Immature natural killer cell (primary cell): ENCODE measurements around the gene ARHGAP26. TPM values are rescaled to one million over a fixed set of nuclear protein-coding genes. Genes with fewer than 3 reads are reported as not detected.
"Not testable (repeated sequence)": the region's sequence is repeated elsewhere in the genome, so short reads cannot be mapped to it uniquely, and the experiment has no call there.

ENCODE experiments used
- DNase-seq, 3 donors: peaks; one replicate each; pipeline ENCODE4 v3.0.0; 2022; ENCODE audit warnings: mixed read lengths in 1 of 3
- H3K27ac Mint-ChIP-seq, 6 donors: one replicate each; pipeline ENCODE4 v1.8.0; 2020; ENCODE audit warnings: mixed read lengths in 6 of 6, mild to moderate bottlenecking in 5 of 6, inconsistent platforms in 4 of 6, moderate library complexity in 3 of 6
- H3K27me3 Mint-ChIP-seq, 3 donors: one replicate each; pipeline ENCODE4 v1.8.0; 2020 to 2021; ENCODE audit warnings: low read depth in 3 of 3, mild to moderate bottlenecking in 3 of 3, mixed read lengths in 3 of 3, moderate library complexity in 3 of 3, inconsistent platforms in 1 of 3
- H3K36me3 Mint-ChIP-seq, 3 donors: one replicate each; pipeline ENCODE4 v1.8.0; 2020; ENCODE audit warnings: mixed read lengths in 3 of 3, inconsistent platforms in 2 of 3, mild to moderate bottlenecking in 2 of 3
- H3K4me1 Mint-ChIP-seq, 2 donors: one replicate each; pipeline ENCODE4 v1.8.0; 2020; ENCODE audit warnings: inconsistent platforms in 2 of 2, mild to moderate bottlenecking in 2 of 2, mixed read lengths in 2 of 2, moderate library complexity in 1 of 2
- H3K4me3 Mint-ChIP-seq, 5 donors: one replicate each; pipeline ENCODE4 v1.8.0; 2020; ENCODE audit warnings: mild to moderate bottlenecking in 5 of 5, mixed read lengths in 5 of 5, inconsistent platforms in 3 of 5, moderate library complexity in 3 of 5
- H3K9me3 Mint-ChIP-seq, 6 donors: one replicate each; pipeline ENCODE4 v1.8.0; 2020; ENCODE audit warnings: mild to moderate bottlenecking in 6 of 6, mixed read lengths in 6 of 6, inconsistent platforms in 4 of 6, moderate library complexity in 3 of 6
- polyA plus RNA-seq, 3 donors: library from polyadenylated mRNA; unstranded; fragments of 300-500 nt; fragmentation: Illumina TruSeq; gene quantifications; one replicate each; pipeline ENCODE4 v1.2.3, GENCODE V29; 2021

Gene ARHGAP26
- polyA plus RNA-seq, 3 donors from 2014 or later, result 14.5 to 43.7 (median 17.6) TPM

DNA sequence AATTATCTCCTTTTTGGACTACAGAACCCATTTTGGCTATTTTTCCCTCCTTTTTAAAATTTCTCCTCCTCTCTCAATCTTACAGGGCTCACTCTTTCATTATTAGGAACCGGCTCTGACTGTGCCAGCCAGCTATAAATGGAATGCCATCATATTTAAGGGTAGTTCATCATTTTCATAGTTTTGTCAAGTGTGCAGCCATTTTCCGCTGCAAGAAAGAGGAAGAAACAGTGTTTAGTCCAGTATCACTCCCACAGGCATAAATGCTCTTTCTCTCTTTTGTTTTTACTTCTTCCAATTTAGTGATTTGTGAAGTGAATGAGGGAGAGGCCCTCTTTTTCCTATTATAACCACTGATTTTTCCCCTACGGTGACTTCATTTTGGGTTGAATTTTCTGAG, 343.3 kb downstream of the ARHGAP26 start:
- Mint-ChIP-seq H3K27me3 (peaks cover 2% of the 10 kb centered on the region in 3 donors), H3K9me3 (no peaks in the 10 kb centered on the region), H3K4me1 (peaks cover 31 to 54% of the 10 kb centered on the region in 2 donors), H3K27ac (peak overlapping the region in 1 of 6 donors; percentile 60), H3K4me3 (no peak overlapping the region), H3K36me3 (peaks cover 4 to 18% (median 15%) of the 10 kb centered on the region in 3 donors)
- DNase-seq, result no peak

DNA sequence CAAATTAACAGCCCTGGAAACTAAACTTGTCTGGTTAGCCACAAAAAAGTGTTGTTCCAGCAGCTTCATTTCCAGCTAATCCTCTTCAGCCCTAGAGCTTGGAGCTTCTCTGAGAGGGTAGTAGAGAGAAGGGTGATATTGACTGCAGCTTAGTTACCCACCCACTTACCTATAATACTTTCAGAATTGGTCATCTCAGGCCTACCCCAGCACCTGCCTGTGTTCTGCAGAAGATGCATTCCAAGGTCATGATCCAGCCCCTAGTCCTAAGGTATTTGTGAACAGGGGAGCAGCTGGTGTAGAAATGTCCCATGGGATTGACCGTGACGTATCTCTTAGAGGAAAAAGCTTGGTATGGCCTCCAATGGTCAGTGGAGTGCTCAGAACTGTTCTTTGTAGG, 344.3 kb downstream of the ARHGAP26 start:
- no peak for DNase-seq
- Mint-ChIP-seq H3K36me3 (peaks cover 4 to 18% (median 15%) of the 10 kb centered on the region in 3 donors), H3K27ac (no peak overlapping the region), H3K27me3 (peaks cover 2% of the 10 kb centered on the region in 3 donors), H3K9me3 (no peaks in the 10 kb centered on the region), H3K4me3 (no peak overlapping the region), H3K4me1 (peaks cover 33 to 62% of the 10 kb centered on the region in 2 donors)

DNA sequence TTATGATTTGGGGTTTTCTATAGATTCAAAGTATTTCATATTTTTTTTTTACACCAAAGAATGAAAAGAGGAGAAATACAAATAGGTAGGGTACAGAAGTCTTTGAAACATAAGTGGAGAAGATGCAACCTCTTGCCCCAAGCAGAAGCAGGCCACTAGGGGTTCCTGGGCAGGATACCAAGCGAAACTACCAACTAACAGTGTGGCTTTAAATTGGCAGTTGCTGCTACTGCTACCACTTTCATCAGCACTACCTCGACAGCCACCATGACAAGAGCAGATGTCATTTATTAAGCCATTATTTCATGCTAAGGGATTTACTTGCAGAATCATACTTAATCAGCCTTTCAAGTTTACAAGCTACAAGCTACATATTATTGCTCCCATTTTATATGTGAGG, 345.2 kb downstream of the ARHGAP26 start:
- no peaks in the 10 kb centered on the region for H3K9me3 Mint-ChIP-seq
- DNase-seq, result no peak
- H3K4me1 Mint-ChIP-seq, result peaks cover 35 to 63% of the 10 kb centered on the region in 2 donors
- H3K4me3 Mint-ChIP-seq, result no peak overlapping the region
- H3K27me3 Mint-ChIP-seq, result peaks cover 2% of the 10 kb centered on the region in 3 donors
- peaks cover 4 to 15% (median 10%) of the 10 kb centered on the region in 3 donors for H3K36me3 Mint-ChIP-seq
- H3K27ac Mint-ChIP-seq, result no peak overlapping the region

DNA sequence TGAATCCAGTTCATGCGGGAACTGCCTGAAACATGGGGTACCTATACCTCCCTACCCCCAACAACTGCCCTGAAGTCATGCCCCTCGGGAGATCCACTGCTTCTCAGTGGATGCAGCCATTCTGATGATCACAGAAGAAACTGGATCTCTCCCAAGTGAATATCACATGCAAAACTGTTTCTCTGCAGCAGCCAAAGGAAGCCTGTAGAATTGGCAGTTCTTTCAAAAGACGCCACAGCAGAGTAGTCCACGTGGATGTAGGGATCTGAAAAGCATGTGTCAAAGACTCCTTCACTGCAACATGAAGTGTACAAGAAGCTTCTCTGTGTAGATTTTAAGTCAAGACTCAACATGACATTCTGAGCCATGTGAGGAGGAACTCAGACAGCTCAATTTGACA, 346.6 kb downstream of the ARHGAP26 start:
- DNase-seq, result no peak
- peaks cover 4 to 25% (median 19%) of the 10 kb centered on the region in 3 donors for H3K36me3 Mint-ChIP-seq
- no peak overlapping the region for H3K27ac Mint-ChIP-seq
- peaks cover 2 to 9% (median 5%) of the 10 kb centered on the region in 3 donors for H3K27me3 Mint-ChIP-seq
- peaks cover 44 to 72% of the 10 kb centered on the region in 2 donors for H3K4me1 Mint-ChIP-seq
- no peaks in the 10 kb centered on the region for H3K9me3 Mint-ChIP-seq
- no peak overlapping the region for H3K4me3 Mint-ChIP-seq

DNA sequence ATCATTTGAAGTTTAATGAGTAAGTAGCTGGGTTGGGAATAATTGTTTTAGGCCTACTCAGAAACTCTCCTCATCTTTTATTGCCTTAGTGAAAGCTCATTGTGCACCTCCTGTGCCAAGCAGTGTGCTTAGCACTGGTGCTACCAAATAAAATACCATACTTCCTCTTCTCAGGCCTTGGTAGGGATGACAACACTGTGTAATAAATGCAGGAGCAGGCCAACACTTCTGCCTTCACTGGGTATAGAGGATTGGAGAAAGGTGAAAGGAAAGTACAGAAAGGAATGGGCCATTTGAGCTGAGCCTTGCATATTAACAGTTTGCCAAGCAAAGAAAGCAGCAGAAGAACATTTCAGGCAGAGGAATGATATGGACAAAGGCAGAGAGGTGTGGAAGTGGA, 347.6 kb downstream of the ARHGAP26 start:
- Mint-ChIP-seq H3K27me3 (peaks cover 4 to 8% (median 5%) of the 10 kb centered on the region in 3 donors), H3K36me3 (peaks cover 10 to 32% (median 26%) of the 10 kb centered on the region in 3 donors), H3K9me3 (no peaks in the 10 kb centered on the region), H3K27ac (peak overlapping the region in 3 of 6 donors; percentile 1 to 54 (median 11)), H3K4me1 (peaks cover 44 to 76% of the 10 kb centered on the region in 2 donors), H3K4me3 (no peak overlapping the region)
- no peak for DNase-seq

DNA sequence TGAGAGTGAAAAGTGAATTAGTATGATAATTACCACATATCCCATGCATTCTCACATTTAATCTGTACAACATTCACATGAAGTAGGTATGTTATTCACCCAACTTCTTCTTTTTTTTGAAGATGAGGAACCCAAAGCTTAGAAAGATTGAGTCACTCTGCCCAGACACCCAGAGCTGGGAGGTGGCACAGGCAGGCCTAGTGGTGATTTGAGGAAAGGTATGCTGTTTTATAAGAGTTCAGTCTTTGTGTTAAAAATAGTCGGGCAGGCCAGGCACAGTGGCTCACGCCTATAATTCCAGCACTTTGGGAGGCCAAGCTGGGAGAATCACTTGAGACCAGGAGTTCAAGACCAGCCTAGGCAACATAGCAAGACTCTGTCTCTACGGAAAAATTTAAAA, 348.0 kb downstream of the ARHGAP26 start:
- DNase-seq, result no peak
- H3K36me3 Mint-ChIP-seq, result peaks cover 10 to 36% (median 26%) of the 10 kb centered on the region in 3 donors
- H3K4me3 Mint-ChIP-seq, result no peak overlapping the region
- peaks cover 4 to 8% (median 5%) of the 10 kb centered on the region in 3 donors for H3K27me3 Mint-ChIP-seq
- H3K27ac Mint-ChIP-seq, result peak overlapping the region in 3 of 6 donors; percentile 1 to 19 (median 11)
- no peaks in the 10 kb centered on the region for H3K9me3 Mint-ChIP-seq
- H3K4me1 Mint-ChIP-seq, result peaks cover 44 to 76% of the 10 kb centered on the region in 2 donors

DNA sequence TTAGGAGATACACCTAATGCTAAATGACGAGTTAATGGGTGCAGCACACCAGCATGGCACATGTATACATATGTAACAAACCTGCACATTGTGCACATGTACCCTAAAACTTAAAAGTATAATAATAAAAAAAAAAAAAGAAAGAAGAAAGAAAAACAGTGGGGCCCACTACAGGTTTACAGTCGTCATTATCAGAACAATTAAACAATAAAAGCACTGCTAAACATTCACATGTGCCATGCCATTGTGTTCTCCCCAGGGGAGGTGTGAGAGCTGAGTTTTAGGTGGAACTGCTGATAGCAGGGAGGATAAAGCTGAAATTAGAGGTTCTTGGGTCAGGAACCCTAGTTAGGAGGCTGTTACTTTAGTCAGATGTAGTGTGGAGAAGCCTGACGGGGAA, 348.6 kb downstream of the ARHGAP26 start:
- not testable (repeated sequence) for H3K9me3 Mint-ChIP-seq, DNase-seq, H3K27me3 Mint-ChIP-seq, H3K4me3 Mint-ChIP-seq
- peaks cover 10 to 38% (median 26%) of the 10 kb centered on the region in 3 donors for H3K36me3 Mint-ChIP-seq
- H3K27ac Mint-ChIP-seq, result peak overlapping the region in 1 of 6 donors; percentile 34
- H3K4me1 Mint-ChIP-seq, result peaks cover 42 to 70% of the 10 kb centered on the region in 2 donors

DNA sequence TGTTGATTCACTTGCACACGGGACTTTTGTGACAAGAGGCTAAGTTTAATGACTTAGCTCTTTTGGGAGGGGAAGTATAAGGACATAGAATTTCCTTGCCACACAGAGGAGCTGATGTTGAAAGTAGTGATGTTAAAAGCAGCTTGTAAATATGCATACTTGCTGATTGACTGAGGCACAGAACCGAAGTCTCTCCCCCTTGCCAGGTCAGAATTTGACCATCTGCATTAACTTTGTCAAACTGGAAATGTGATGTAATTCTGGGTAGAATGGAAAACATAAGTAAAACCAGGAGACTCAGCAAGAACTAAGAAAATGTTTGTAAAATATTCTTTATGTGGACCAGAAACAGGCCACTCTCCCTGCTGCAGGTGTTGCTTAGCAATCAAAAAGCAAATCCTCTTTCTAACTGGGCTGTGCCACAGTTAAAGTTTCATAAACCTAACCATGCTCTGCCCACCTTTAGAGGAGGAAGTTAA, 349.2 kb downstream of the ARHGAP26 start:
- DNase-seq, result no peak
- no peaks in the 10 kb centered on the region for H3K9me3 Mint-ChIP-seq
- H3K27ac Mint-ChIP-seq, result peak overlapping the region in 1 of 6 donors; percentile 46
- H3K4me1 Mint-ChIP-seq, result peaks cover 41 to 70% of the 10 kb centered on the region in 2 donors
- no peak overlapping the region for H3K4me3 Mint-ChIP-seq
- H3K27me3 Mint-ChIP-seq, result peaks cover 4 to 8% (median 5%) of the 10 kb centered on the region in 3 donors
- peaks cover 10 to 38% (median 26%) of the 10 kb centered on the region in 3 donors for H3K36me3 Mint-ChIP-seq

DNA sequence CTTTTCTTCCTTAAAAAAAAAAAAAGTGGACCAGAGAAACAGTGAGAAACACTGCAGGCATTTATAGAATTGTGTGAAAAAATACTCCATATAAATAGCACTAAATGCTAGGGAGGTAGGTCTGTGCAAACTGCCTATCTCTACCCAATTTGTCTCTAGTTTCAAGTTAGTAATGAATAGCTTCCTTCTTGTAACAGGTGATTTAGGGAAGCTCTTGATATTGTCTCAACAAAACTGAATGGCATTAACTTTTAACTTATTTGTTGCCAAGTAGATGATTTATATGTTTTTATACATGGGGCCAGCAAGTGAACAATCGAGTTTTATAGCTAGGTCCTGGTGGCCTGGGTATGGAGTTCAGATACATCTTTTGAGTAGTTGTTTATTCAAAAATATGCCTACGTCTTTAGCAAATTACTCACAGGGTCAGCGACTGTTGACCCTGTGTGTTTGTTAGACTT, 349.7 kb downstream of the ARHGAP26 start:
- H3K27me3 Mint-ChIP-seq, result peaks cover 4 to 8% (median 5%) of the 10 kb centered on the region in 3 donors

DNA sequence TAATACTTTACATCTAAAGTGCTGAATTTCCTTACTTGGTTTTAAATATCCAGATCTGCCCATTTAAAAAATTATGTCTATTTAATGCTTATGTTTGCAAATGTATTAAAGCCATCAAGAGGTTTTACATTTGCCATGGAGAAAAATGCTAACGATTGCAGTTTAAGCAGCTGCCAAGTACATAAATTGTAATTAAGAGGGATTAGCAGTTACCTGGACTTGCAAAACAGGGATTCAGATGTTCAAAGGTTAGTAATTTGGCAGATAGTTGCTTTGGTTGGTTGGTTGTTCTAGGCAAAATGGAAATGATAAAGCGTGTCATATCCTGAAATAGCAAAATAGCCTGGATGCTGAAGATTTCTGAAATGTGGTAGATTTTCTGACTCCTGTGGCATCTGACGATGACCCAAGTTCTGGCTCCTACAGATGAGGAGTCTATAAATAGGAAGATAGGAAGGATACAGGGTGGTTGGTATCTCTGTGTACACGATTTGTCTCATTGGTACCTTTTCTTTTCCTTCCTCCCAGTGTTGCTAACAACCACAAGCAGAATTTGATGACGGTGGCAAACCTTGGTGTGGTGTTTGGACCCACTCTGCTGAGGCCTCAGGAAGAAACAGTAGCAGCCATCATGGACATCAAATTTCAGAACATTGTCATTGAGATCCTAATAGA, 350.4 kb downstream of the ARHGAP26 start:
- Mint-ChIP-seq H3K4me1 (peaks cover 46 to 74% of the 10 kb centered on the region in 2 donors), H3K4me3 (peak overlapping the region; percentile 4 to 63 (median 36)), H3K36me3 (peaks cover 10 to 47% (median 30%) of the 10 kb centered on the region in 3 donors), H3K27ac (peak overlapping the region; percentile 46 to 78 (median 68)), H3K27me3 (peaks cover 4 to 8% (median 5%) of the 10 kb centered on the region in 3 donors), H3K9me3 (no peaks in the 10 kb centered on the region)
- no peak for DNase-seq

More for the DNA sequence above, 349.7 kb downstream of the ARHGAP26 start:
- H3K36me3 Mint-ChIP-seq, result peaks cover 10 to 43% (median 26%) of the 10 kb centered on the region in 3 donors
- H3K4me3 Mint-ChIP-seq, result no peak overlapping the region
- peaks cover 43 to 74% of the 10 kb centered on the region in 2 donors for H3K4me1 Mint-ChIP-seq
- no peaks in the 10 kb centered on the region for H3K9me3 Mint-ChIP-seq
- no peak for DNase-seq
- H3K27ac Mint-ChIP-seq, result peak overlapping the region in 1 of 6 donors; percentile 46

DNA sequence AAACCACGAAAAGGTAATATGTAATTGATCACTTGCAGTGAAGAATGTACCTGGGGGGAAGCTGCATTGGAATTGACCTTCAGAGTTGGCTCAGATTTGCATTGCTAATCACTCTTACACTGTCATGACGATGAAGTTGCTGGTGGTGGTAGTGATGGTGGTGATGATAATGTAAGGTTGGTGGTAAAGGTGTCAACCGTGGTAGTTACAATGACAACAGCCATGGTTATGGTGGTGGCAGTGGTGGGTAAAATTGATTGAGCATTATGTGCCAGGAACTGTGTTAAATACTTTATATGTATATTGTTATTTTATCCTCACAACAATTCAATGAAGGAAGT, 350.9 kb downstream of the ARHGAP26 start:
- peak; percentile 69 to 75 (median 72) for DNase-seq
- Mint-ChIP-seq H3K4me1 (peaks cover 48 to 76% of the 10 kb centered on the region in 2 donors), H3K9me3 (no peaks in the 10 kb centered on the region), H3K27me3 (peaks cover 4 to 8% (median 5%) of the 10 kb centered on the region in 3 donors), H3K4me3 (peak overlapping the region; percentile 4 to 63 (median 36)), H3K27ac (peak overlapping the region; percentile 46 to 78 (median 68)), H3K36me3 (peaks cover 10 to 47% (median 30%) of the 10 kb centered on the region in 3 donors)

DNA sequence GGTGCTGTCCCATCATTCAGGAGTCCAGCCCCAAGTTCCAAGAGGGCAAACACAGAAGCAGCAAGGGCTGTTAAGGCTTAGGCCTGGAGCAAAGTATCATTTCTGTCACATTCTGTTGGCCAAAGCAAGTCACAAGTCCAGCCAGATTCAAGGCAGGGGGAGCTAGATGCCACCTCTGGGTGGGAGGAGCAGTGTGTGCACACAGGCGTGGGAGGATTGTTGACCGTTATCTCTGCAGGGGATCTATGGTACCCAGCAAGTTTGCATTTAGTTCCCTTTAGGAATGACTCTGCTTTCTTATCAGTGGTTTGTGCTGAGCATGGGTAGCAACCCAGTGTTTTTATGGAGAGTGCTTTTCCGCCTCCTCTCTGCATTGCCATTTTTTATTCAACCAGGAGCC, 354.4 kb downstream of the ARHGAP26 start:
- no peak for DNase-seq
- H3K9me3 Mint-ChIP-seq, result no peaks in the 10 kb centered on the region
- no peak overlapping the region for H3K27ac Mint-ChIP-seq
- peaks cover 7 to 43% (median 20%) of the 10 kb centered on the region in 3 donors for H3K36me3 Mint-ChIP-seq
- no peak overlapping the region for H3K4me3 Mint-ChIP-seq
- peaks cover 2 to 8% (median 3%) of the 10 kb centered on the region in 3 donors for H3K27me3 Mint-ChIP-seq
- H3K4me1 Mint-ChIP-seq, result peaks cover 44 to 82% of the 10 kb centered on the region in 2 donors

DNA sequence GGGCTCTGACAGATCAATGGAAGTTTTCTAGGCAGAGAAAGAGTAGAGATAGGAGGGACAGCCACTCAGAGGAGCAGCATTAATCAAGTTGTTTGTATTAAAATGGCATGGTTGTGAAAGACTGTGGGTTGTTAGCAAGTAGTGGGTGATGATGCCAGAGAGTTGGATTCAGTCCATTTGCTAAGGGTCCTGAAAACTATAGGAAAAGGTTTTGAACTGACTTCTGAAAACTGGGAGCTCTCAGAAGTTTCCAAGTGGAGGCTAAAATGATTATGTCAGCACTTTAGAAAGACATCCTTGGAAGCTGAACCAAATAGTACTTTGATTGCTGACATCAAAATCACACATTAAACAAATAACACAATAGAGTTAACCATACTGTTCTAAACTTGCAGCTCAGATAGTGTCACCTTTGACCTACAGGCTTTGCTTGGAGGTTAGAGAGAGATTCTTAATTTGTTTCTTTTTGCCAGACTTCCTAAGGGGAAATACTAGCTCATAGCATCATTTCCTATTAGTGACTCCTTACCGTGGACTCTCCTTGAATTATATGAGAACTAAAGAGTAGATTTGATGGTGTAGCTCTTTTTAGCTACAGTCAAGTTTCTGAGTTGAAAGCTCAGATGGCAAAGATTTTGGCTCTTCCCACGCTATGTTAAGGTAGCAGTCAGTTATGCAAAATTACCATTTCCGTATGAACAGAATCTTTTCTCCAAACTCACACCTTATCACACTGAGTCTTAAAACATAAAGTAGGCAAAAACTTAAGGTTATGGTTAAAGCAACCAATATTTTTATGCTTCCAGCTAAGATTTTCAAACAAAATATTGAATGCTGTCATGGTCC, 356.2 kb downstream of the ARHGAP26 start:
- Mint-ChIP-seq H3K4me1 (peaks cover 29 to 79% of the 10 kb centered on the region in 2 donors), H3K9me3 (no peaks in the 10 kb centered on the region), H3K27ac (no peak overlapping the region), H3K4me3 (no peak overlapping the region), H3K27me3 (peaks cover 0 to 2% (median 0%) of the 10 kb centered on the region in 3 donors), H3K36me3 (peaks cover 7 to 35% (median 13%) of the 10 kb centered on the region in 3 donors)
- DNase-seq, result no peak
